Cortex of kidney (tissue), 1 donor: Measurements from ENCODE around the gene F2.
"Not testable (repeated sequence)": the region's sequence is repeated elsewhere in the genome, so short reads cannot be mapped to it uniquely, and the experiment has no call there.

Source experiments
- DNase-seq: peaks from one replicate; lab custom pipeline; 2025; lab: John Stamatoyannopoulos, UW

F2 gene

GRCh38 chr11:46686886-46687795 is 31.9 kb upstream of the F2 start:
- no peak for DNase-seq

GRCh38 chr11:46690702-46691101 is 28.3 kb upstream of the F2 start:
- no peak for DNase-seq

GRCh38 chr11:46692450-46692849 is 26.6 kb upstream of the F2 start:
- DNase-seq, result no peak

DNA sequence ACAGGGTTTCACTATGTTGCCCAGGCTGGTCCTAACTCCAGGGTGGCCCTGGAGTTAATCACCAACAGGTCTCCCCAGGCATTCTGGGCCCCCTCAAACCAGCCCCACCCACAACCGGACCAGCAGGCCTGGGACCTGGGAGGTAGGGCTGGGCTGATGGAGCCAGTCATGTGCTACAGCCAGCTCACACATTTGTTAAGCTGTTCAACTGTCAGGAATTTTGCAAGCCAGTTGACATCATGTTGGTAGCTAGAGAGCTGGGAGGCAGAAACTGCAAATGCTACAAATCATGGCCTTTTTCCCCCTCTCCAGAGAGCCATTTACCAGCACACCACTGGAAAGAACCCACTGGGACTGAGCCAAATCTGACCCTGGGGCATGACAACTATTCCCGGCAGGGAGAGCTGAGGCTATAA is 25.4 kb upstream of the F2 start:
- no peak for DNase-seq

DNA sequence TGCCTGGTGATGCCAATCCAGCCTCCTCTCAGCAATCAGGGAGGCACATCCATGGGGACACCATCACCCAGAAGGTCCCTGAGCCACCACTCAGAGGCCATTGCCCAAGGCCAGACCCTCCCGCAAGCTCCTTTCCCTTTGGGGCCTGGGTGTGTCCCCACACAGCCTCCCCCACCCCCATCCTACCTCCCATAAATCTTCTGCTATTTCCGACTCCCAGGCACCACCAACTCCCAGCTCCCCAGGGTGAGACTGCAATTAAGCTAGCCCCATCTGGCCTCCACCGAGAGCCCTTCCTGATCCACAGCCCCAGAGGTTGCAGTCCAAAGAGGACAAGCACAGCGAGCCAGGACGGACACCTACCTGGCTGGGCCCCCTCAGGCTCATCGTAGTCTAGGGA is 24.9 kb upstream of the F2 start:
- no peak for DNase-seq

GRCh38 chr11:46694607-46695006 is 24.4 kb upstream of the F2 start:
- no peak for DNase-seq

DNA sequence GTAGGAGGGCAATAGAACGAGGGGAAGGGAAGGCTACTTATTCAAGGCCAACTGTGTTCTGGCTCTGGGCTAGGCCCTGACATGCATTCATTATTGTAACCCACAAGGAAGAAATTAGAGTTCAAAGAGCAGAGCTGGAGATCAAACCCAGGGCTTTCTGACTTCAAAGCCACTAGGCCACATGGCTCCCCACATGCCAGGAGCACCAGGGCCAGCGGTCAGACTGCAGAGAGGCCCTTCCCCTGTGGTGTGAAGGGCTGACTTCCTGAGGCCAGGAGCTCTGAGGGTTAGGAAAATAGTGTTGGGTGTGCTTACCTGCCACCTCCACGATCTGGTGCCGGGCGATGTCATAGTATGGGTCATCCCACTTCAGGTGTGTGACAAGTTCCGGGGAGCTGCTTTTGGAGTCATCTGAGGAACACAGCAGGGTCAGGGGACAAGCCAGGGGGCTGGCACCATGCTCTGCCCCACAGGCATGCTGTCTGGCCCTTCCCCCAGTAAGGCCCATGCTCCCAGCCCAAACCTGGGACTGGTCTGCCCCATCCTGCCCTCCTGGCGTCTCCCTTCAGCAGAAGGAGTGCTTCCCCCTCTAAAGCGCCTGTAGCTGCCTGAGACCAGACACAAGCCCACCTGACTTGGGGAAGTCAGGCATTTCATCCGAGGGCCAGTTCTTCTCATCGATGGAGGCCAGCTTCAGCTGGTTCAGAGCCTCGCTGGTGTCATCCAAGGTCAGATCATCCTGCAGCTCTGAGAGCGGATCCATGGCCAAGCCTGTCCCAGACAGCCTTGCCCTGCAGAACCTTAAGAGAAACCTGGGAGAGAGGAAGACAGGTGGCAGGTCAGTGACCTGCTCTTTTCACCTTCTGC is 23.4 kb upstream of the F2 start:
- DNase-seq, result no peak

DNA sequence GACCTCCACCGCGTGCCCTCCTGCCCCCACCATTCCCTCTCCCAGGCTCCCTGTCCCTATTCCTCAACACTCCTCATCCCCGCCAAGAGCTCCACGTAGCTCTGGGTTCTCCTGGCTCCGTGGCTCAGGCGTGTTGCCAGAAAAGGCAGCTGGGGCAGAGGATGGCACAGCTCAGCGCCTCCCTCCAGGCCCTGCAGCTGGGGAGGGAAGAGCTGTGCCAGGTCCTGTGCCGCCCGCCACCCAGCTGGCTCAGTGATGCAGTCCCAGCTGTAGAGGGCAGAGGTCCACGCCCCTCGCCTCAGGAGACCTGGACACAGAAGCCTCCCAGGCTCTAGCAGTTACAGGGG is 22.8 kb upstream of the F2 start:
- DNase-seq, result no peak

DNA sequence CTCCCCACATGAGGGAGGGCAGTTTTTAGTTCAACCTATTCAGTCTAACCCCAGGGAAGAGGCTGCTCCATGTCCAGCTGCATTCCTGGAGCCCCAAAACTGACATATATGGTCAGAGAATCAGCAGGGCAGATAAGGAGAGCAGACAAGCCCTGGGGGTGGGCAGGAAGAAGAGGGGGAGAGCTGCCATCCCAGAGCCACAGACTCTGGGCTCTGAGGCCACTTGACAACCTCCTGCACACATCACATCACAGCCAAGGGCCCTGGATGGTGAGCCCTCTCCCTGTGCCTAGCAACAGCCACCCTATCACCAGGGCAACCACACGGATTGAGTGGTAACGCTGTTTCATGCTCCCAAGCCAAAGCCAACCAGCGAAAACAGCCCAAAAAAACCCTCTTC is 21.7 kb upstream of the F2 start:
- DNase-seq, result no peak

DNA sequence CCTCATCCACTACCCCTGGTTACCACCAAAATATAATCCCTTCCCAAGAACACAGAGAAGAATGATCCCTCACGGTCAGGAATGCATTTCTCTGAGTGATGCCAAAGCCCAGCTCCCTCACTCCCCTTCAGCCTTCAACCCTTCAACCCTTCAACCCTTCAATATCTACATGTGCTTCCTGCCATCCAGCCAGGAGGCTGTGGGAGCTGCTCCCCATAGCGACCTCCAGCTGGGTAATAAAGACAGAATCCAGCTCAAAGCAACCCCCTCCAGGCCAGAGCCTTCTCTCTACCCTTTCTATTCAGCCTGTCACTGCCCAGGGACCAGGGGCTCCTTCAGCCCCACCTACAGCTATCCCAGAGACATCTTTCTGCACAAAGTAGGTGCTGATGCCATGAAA is 21.3 kb upstream of the F2 start:
- DNase-seq, result no peak

DNA sequence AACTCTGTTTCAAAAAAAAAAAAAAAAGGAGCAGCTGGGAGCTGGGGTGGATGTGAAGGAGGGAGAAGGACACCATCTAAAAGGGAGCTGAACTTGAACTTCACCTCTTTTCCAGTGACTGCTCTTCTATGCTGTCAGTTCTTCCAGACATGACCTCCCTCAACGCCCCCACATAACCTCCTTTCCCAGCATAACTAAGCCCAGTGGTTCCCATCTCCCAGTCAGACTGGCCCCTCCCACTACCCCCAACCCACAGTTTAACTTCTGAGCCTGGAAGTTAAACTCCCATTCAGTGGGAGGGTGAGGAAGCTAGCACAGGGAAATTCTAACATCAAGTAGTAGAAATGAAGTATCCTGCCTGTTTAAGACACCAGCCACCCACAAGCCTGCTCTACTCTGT is 20.4 kb upstream of the F2 start:
- no peak for DNase-seq

- no peak for DNase-seq
Measured at GRCh38 chr11:46700241-46701077, 18.6 kb upstream of the F2 start, which contains the start of the genes ARHGAP1 and ZNF408. ARHGAP1 (minus strand) TSS chr11:46700619; CDS start chr11:46696107, 4,512 bp downstream. ZNF408 (plus strand) TSS chr11:46701031; CDS start chr11:46701048, 17 bp downstream.

- no peak for DNase-seq
Measured at GRCh38 chr11:46701078-46701654, 17.8 kb upstream of the F2 start.

GRCh38 chr11:46705070-46705688 is 13.8 kb upstream of the F2 start:
- DNase-seq, result no peak

GRCh38 chr11:46706886-46707285 is 12.1 kb upstream of the F2 start:
- no peak for DNase-seq

DNA sequence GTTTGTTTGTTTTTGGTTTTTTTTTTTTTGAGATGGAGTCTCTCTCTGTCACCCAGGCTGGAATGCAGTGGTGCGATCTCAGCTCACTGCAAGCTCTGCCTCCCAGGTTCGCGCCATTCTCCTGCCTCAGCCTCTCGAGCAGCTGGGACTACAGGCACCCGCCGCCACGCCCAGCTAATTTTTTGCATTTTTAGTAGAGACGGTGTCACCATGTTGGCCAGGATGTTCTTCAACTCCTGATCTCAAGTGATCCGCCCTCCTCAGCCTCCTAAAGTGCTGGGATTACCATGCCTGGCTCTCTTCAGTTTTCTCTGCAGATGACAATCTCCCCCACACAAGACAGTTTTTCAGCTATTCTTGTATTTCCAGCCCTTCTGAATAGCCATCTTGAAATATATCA is 9.7 kb upstream of the F2 start:
- DNase-seq, result not testable (repeated sequence)

GRCh38 chr11:46710821-46711269 is 8.2 kb upstream of the F2 start:
- no peak for DNase-seq

DNA sequence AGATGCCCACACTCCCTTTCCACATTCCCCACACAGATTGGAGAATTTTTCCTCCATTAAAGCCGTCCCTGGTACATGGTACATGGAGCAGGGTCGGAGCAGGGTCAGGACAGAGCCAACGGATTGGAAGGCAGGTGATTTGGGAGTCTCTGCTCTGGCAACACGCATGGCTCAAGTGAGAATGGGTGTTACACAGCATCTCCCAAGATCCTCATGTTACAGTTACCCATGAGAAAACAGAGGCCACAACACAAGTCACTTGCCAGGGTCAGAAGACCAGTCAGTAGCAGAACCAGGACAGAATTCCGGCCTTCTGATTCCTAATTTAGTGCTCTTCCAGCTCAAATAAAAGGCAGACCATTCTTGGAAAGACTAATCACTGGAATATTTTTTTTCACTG is 7.7 kb upstream of the F2 start:
- DNase-seq, result no peak

- DNase-seq, result no peak
Measured at GRCh38 chr11:46712874-46713576, 6.0 kb upstream of the F2 start.

DNA sequence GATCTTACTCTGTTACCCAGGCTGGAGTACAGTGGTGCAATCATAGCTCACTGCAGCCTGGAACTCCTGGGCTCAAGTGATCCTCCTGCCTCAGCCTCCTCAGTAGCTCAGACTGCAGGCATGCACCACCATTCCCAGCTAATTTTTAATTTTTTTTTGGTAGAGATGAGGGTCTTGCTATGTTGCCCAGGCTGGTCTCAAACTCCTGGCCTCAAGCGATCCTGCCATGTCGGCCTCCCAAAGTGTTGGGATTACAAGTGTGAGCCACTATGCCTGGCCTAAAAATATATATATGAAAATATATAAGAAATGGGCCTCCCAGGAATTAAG is 1.2 kb upstream of the F2 start:
- DNase-seq, result not testable (repeated sequence)
